Activated naive CD8-positive, alpha-beta T cell treated with anti-CD3 and anti-CD28 coated beads, Interleukin-2, amount 50 U/mL, for 16 hours (primary cell): Measurements from ENCODE around the gene ALX3.
"Not testable (repeated sequence)": the region's sequence is repeated elsewhere in the genome, so short reads cannot be mapped to it uniquely, and the experiment has no call there.

Experiments used
- DNase-seq: peaks from one replicate; pipeline ENCODE4 v3.0.0-alpha.2; 2020; ENCODE audit warnings: low read depth, low spot score

Gene ALX3

GRCh38 chr1:110089561-110090275, 19.2 kb upstream of the ALX3 start:
- DNase-seq = no peak

- no peak for DNase-seq
Observed at GRCh38 chr1:110088739-110089316, 18.4 kb upstream of the ALX3 start.

- no peak for DNase-seq
Observed at GRCh38 chr1:110087812-110088738, 17.6 kb upstream of the ALX3 start.

GRCh38 chr1:110086961-110087360, 16.5 kb upstream of the ALX3 start:
- DNase-seq = no peak

- DNase-seq = no peak
Observed at GRCh38 chr1:110085671-110086070, 15.2 kb upstream of the ALX3 start.

- no peak for DNase-seq
Observed at GRCh38 chr1:110084227-110085078, 14.0 kb upstream of the ALX3 start.

- DNase-seq = no peak
Observed at GRCh38 chr1:110083866-110084226, 13.4 kb upstream of the ALX3 start.

- no peak for DNase-seq
Observed at GRCh38 chr1:110083061-110083865, 12.8 kb upstream of the ALX3 start.

GRCh38 chr1:110082477-110082876, 12.0 kb upstream of the ALX3 start:
- no peak for DNase-seq

- DNase-seq = no peak
Observed at GRCh38 chr1:110081061-110081460, 10.6 kb upstream of the ALX3 start.

GRCh38 chr1:110079995-110080394, 9.5 kb upstream of the ALX3 start:
- DNase-seq = not testable (repeated sequence)

- DNase-seq = no peak
Observed at GRCh38 chr1:110076789-110077500, 6.5 kb upstream of the ALX3 start.

- DNase-seq = no peak
Observed at GRCh38 chr1:110074166-110074565, 3.7 kb upstream of the ALX3 start.

GRCh38 chr1:110070282-110070669, 196 bp downstream of the ALX3 start:
- no peak for DNase-seq

GRCh38 chr1:110069404-110070281, 829 bp downstream of the ALX3 start:
- no peak for DNase-seq

GRCh38 chr1:110068646-110069403, 1.6 kb downstream of the ALX3 start:
- DNase-seq = no peak

- no peak for DNase-seq
Observed at GRCh38 chr1:110067893-110068645, 2.4 kb downstream of the ALX3 start.

GRCh38 chr1:110067479-110067892, 3.0 kb downstream of the ALX3 start:
- no peak for DNase-seq
